ENCODE results near the gene SHQ1. TPM values are rescaled to one million over a fixed set of nuclear protein-coding genes. Genes with fewer than 3 reads are reported as not detected.

Gene SHQ1
- total and polyA plus RNA-seq, 9 of the 15 experiments (the other 6 are each of a cell fraction or from before 2014, with no cell fraction given): 9.2 to 25.0 (median 14.1) TPM

DNA sequence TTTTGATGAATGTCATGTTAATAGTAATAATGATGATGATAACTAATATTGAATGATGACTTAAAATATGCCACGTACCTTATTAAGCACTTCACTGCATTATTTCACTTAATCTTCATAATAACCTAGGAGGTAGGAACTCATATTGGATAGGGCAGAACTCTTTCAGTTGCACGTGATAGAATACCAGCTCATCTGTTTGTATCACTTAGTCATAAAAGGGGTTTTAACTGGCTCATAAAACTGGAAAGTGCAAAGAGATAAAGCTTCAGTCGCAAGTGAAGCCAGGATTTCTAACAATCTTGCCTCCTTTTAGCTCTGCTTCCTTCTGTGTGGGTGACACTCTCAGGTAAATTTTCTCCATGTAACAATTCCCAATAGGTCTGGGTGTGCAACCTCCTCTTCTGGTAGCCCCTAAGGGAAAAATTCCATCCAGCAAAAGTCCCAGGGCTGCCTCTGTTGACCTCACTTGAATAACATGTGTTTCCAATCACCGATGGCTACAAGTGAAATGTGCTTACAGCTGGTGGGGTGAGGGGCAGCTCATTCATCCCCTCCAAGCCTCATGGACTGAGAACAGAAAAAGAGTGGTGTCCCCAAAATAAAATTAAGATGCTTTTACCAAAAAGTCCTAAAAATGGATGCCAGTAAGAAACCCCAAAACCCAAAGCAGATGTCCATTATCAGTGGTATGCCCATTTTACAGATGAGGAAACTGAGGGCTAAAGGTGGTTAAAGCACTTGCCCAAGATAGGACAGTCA lies 48.9 kb upstream of the SHQ1 start:
- TF ChIP-seq MEF2D (tag; conservative IDR thresholded peaks at IDR 0.05; ENCODE audit: low read depth): no peak
- peak in 1 of 2 experiments; percentile 43; a peak in 2 of 4 replicates for TF ChIP-seq KDM1A (IDR thresholded peaks at IDR 0.05)
- peak; percentile 93 for TF ChIP-seq RBM25 (IDR thresholded peaks at IDR 0.05; ENCODE audit: low read depth, low read length, severe bottlenecking)
- no peak for TF ChIP-seq ZNF311 (CRISPR knock-in tag; IDR thresholded peaks at IDR 0.05)
- no peak for TF ChIP-seq HMG20A (CRISPR knock-in tag; conservative IDR thresholded peaks at IDR 0.05)
- TF ChIP-seq SMAD4 (CRISPR knock-in tag; conservative IDR thresholded peaks at IDR 0.05): no peak
- 0 out of 2 replicates have a peak, but pooled peaks have one; percentile 31 for TF ChIP-seq HDAC2 (IDR thresholded peaks at IDR 0.05)
- TF ChIP-seq KAT2B (IDR thresholded peaks at IDR 0.05; ENCODE audit: low read depth, low read length): no peak
- TF ChIP-seq NFXL1 (CRISPR knock-in tag; IDR thresholded peaks at IDR 0.05): no peak
- TF ChIP-seq TAF1 (IDR thresholded peaks at IDR 0.05; ENCODE audit: control insufficient read depth, extremely low read depth, insufficient read depth, low read length, severe bottlenecking): no peak
- 0 out of 4 replicates have a peak, but pooled peaks of 1 of the 2 experiments have one; percentile 14 for TF ChIP-seq RCOR1 (IDR thresholded peaks at IDR 0.05; ENCODE audit: borderline replicate concordance in 1 of 2, low read depth in 2 of 2, low read length in 2 of 2)
- TF ChIP-seq BCOR (IDR thresholded peaks at IDR 0.05): peak; percentile 73
- no peak for TF ChIP-seq MED1 (CRISPR knock-in tag; IDR thresholded peaks at IDR 0.05; ENCODE audit: borderline replicate concordance)
- TF ChIP-seq, protein P1, sequence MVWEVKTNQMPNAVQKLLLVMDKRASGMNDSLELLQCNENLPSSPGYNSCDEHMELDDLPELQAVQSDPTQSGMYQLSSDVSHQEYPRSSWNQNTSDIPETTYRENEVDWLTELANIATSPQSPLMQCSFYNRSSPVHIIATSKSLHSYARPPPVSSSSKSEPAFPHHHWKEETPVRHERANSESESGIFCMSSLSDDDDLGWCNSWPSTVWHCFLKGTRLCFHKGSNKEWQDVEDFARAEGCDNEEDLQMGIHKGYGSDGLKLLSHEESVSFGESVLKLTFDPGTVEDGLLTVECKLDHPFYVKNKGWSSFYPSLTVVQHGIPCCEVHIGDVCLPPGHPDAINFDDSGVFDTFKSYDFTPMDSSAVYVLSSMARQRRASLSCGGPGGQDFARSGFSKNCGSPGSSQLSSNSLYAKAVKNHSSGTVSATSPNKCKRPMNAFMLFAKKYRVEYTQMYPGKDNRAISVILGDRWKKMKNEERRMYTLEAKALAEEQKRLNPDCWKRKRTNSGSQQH (CRISPR knock-in tag; IDR thresholded peaks at IDR 0.05): no peak
- TF ChIP-seq PHB (CRISPR knock-in tag; IDR thresholded peaks at IDR 0.05): no peak
- H3K27me3 ChIP-seq (ENCODE audit: control insufficient read depth in 2 of 2, insufficient read depth in 2 of 2, low read length in 2 of 2): no peaks in the 10 kb centered on the region
- H3K9ac ChIP-seq (ENCODE audit: insufficient read depth in 1 of 2, low read depth in 2 of 2, low read length in 2 of 2): no peak overlapping the region
- no TSS peak for BruUV-seq (replicated peaks)
- intact Hi-C loops (cut with micrococcal nuclease): no loop called here
- FAIRE-seq: no peak
- no peaks in the 10 kb centered on the region for H3K9me3 ChIP-seq (replicated peaks; ENCODE audit: control insufficient read depth, insufficient read depth, low read depth, low read length)
- H3K4me2 ChIP-seq (ENCODE audit: insufficient read depth, low read length): no peak overlapping the region
- no peaks in the 10 kb centered on the region for H3K9me1 ChIP-seq (ENCODE audit: control insufficient read depth, insufficient read depth, low read length)
- POLR2A ChIA-PET: interaction anchor here (3.2 kb wide), 1 partner anchor 10 kb away, joined by 13 read pairs; the partner anchor contains the start of gene GXYLT2
- no peak overlapping the region for H3K4me3 ChIP-seq
- no peak for DNase-seq (ENCODE audit: extremely low read depth in 1 of 4, low spot score in 3 of 4)
- no peaks in the 10 kb centered on the region for H3K79me2 ChIP-seq (ENCODE audit: control insufficient read depth, insufficient read depth, low read length)
- H3K36me3 ChIP-seq (ENCODE audit: control insufficient read depth, insufficient read depth, low read length): no peaks in the 10 kb centered on the region
- no peak for ATAC-seq
- no peaks in the 10 kb centered on the region; a peak in 1 of 5 replicates for H3K4me1 ChIP-seq (replicated peaks in 1 of 2; ENCODE audit: control insufficient read depth in 2 of 2, insufficient read depth in 2 of 2, low read length in 2 of 2)
- no peaks in the 10 kb centered on the region for H4K20me1 ChIP-seq (replicated peaks; ENCODE audit: control insufficient read depth, insufficient read depth, low read length)
- in situ Hi-C loops (cut with MboI): no loop called here
- CTCF ChIA-PET (ENCODE audit: low intra/inter-chr PET ratio): interaction anchor here (0.7 kb wide), 1 partner anchor 1093 kb away, joined by 3 read pairs; no protein-coding TSS in a partner anchor
- no peak overlapping the region for H3K27ac ChIP-seq (ENCODE audit: extremely low read depth, low read depth, low read length)
- 34% methylated on average over 4 of the region's 4 CpGs for WGBS (ENCODE audit: insufficient coverage, low coverage, missing lambda C conversion rate)
- no peak overlapping the region for H2AFZ ChIP-seq (ENCODE audit: low read depth, low read length)
